ENCODE measurements around the gene MTCL1. TPM values are rescaled to one million over a fixed set of nuclear protein-coding genes. Genes with fewer than 3 reads are reported as not detected.
"Not testable (repeated sequence)": the region's sequence is repeated elsewhere in the genome, so short reads cannot be mapped to it uniquely, and the experiment has no call there.

Gene MTCL1
- polyA plus RNA-seq, 1 experiment = 56.6 TPM

GRCh38 chr18:8757396-8757997, 52.1 kb downstream of the MTCL1 start:
- CTCF ChIA-PET = interaction anchor here (0.6 to 1.2 kb wide), 3 partner anchors 10 to 103 kb away, joined by 3 read pairs; no protein-coding TSS in a partner anchor
- TF ChIP-seq CTCF (IDR thresholded peaks at IDR 0.05; ENCODE audit: low read depth, low read length) = no peak
- Histone ChIP-seq H3K27ac (ENCODE audit: low read depth, low read length) (no peak overlapping the region), H3K4me3 (ENCODE audit: low read depth, low read length) (no peak overlapping the region), H3K27me3 (ENCODE audit: control insufficient read depth, insufficient read depth, low read length) (no peaks in the 10 kb centered on the region), H3K9me3 (ENCODE audit: control insufficient read depth, insufficient read depth, low read length) (peaks cover 6% of the 10 kb centered on the region)
- DNase-seq (ENCODE audit: low read depth, low spot score) = no peak
- POLR2A ChIA-PET = no interaction called here

GRCh38 chr18:8758466-8758865, 53.1 kb downstream of the MTCL1 start:
- no peak overlapping the region for H3K4me3 ChIP-seq (ENCODE audit: low read depth, low read length)
- no peak overlapping the region for H3K27ac ChIP-seq (ENCODE audit: low read depth, low read length)
- TF ChIP-seq CTCF (IDR thresholded peaks at IDR 0.05; ENCODE audit: low read depth, low read length) = no peak
- POLR2A ChIA-PET = no interaction called here
- peaks cover 6% of the 10 kb centered on the region for H3K9me3 ChIP-seq (ENCODE audit: control insufficient read depth, insufficient read depth, low read length)
- DNase-seq (ENCODE audit: low read depth, low spot score) = no peak
- CTCF ChIA-PET = interaction anchor here (0.6 kb wide), 1 partner anchor 104 kb away, joined by 3 read pairs; no protein-coding TSS in a partner anchor
- no peaks in the 10 kb centered on the region for H3K27me3 ChIP-seq (ENCODE audit: control insufficient read depth, insufficient read depth, low read length)

GRCh38 chr18:8760984-8761383, 55.6 kb downstream of the MTCL1 start:
- DNase-seq (ENCODE audit: low read depth, low spot score) = no peak
- H3K9me3 ChIP-seq (ENCODE audit: control insufficient read depth, insufficient read depth, low read length) = peaks cover 6% of the 10 kb centered on the region
- ChIA-PET CTCF (no interaction called here), POLR2A (no interaction called here)
- H3K27ac ChIP-seq (ENCODE audit: low read depth, low read length) = no peak overlapping the region
- no peak for TF ChIP-seq CTCF (IDR thresholded peaks at IDR 0.05; ENCODE audit: low read depth, low read length)
- no peaks in the 10 kb centered on the region for H3K27me3 ChIP-seq (ENCODE audit: control insufficient read depth, insufficient read depth, low read length)
- H3K4me3 ChIP-seq (ENCODE audit: low read depth, low read length) = no peak overlapping the region

- CTCF ChIA-PET; H3K27ac ChIP-seq (ENCODE audit: low read depth, low read length); POLR2A ChIA-PET; H3K27me3 ChIP-seq (ENCODE audit: control insufficient read depth, insufficient read depth, low read length); DNase-seq (ENCODE audit: low read depth, low spot score); H3K9me3 ChIP-seq (ENCODE audit: control insufficient read depth, insufficient read depth, low read length); H3K4me3 ChIP-seq (ENCODE audit: low read depth, low read length): not testable (repeated sequence)
These were observed 56.2 kb downstream of the MTCL1 start for GRCh38 chr18:8761535-8761934.

- Histone ChIP-seq H3K9me3 (ENCODE audit: control insufficient read depth, insufficient read depth, low read length) (peaks cover 6% of the 10 kb centered on the region), H3K27ac (ENCODE audit: low read depth, low read length) (no peak overlapping the region), H3K27me3 (ENCODE audit: control insufficient read depth, insufficient read depth, low read length) (no peaks in the 10 kb centered on the region), H3K4me3 (ENCODE audit: low read depth, low read length) (no peak overlapping the region)
- ChIA-PET CTCF (no interaction called here), POLR2A (no interaction called here)
- DNase-seq (ENCODE audit: low read depth, low spot score) = no peak
- no peak for TF ChIP-seq CTCF (IDR thresholded peaks at IDR 0.05; ENCODE audit: low read depth, low read length)
These were observed 57.6 kb downstream of the MTCL1 start for GRCh38 chr18:8762968-8763367.

Measured in AG04450 (cell line).